Stimulated activated CD8-positive, alpha-beta memory T cell treated with anti-CD3 and anti-CD28 coated beads, Interleukin-7, amount 100 ng/mL, for 4 hours (primary cell): ENCODE data around the gene MRPL1.
A peak's percentile ranks its signal among the peaks of the same experiment; 100 is the strongest.

Experiments used
- DNase-seq, 2 donors: peaks; one replicate each; pipeline ENCODE4 v3.0.0-alpha.2; 2020; ENCODE audit warnings: low read depth in 2 of 2

The MRPL1 gene

DNA sequence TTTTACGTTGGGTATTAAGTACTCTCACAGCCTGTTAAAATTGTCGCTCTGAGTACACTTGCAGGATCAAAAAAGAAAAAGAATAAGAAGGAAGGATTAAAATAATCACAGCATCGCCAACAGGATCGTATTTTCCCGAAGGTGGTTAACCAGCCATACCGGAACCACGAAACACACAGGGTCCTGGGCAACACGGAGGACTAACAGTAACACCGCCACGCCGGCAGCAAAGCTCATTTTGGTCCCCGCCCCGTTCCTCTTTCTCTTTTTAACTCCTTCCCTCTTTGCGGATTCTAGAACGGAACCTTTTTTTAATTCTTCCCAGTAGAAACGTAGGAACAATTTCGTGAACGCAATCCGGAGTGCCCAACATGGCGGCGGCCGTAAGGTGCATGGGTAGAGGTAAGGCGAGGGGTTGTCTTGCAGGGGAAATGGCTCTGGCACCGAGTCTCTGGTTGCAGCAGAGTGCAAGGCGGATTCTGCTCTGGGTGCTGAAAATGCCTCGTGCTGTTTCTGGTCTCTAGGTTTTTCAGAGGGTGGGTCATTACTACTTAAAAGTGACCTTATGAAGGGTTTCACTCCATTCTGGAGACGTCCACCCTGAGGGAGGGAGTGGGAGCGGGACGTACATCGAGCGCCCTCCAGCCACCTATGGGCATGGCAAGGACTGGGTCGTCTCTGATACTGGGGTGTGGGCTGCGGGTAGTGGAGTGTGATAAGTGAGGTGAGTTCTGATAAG lies at the start of gene MRPL1:
Gene MRPL1 (plus strand): TSS at position 353 of the 739 bp plus-strand sequence. CDS start 19 bp downstream, at position 372.
- DNase-seq, result peak; percentile 77 to 88

- DNase-seq, result no peak
Observed at GRCh38 chr4:77815636-77816035, 47.0 kb upstream of the MRPL1 start.

DNA sequence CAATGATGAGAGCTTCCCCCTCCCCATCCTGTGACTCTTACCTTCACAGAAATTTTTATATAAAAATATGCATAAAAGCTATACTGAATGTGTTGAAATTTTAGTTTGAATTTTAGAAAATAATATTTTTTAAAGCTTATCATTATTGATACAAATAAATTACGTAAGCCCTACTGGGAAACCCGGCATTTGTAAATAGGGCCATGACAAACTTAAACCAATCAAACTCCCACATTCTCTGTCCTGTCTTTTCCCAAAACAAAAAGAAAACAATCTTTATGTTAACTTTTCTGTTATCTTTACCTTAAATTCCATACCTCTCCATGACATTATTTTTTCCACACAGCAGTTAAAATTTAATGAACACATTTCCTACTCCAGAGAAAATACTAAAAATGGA lies 46.1 kb upstream of the MRPL1 start:
- DNase-seq, result no peak

DNA sequence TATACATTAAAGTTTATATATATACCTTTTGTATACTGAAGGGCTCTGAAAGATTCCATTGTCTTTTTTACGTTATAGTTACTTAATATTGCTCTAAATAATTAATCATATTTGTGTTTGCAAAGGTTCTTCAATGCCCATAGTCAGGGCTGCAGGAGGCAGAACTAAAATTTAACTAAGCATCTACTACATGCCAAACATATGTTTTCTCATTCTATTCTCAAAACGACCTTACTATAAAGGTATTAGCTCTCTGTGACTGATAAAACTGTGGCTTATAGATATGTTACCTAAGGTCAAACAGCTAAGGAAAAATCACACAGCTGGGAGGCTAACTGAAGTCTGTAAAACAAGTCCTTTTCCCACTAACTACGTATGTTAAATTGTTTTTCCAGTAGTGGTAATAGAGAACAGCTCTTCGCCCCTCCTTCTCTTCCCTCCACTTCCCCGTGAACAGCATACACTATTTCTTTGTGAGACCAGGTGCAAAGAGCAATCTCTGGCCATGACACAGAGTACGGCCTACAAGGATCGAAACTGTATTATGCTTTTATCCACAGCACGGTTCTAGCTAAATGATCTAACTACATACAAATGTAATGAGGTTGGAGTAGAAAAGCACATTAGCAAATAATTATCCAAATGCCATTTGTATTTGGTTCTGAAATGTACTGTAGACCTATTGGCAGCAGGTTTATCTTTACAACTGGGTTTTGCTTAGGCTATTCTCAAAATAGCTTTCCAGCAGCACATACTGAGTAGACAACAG lies 45.1 kb upstream of the MRPL1 start:
- no peak for DNase-seq

- no peak for DNase-seq
Observed at GRCh38 chr4:77818073-77818601, 44.5 kb upstream of the MRPL1 start.

DNA sequence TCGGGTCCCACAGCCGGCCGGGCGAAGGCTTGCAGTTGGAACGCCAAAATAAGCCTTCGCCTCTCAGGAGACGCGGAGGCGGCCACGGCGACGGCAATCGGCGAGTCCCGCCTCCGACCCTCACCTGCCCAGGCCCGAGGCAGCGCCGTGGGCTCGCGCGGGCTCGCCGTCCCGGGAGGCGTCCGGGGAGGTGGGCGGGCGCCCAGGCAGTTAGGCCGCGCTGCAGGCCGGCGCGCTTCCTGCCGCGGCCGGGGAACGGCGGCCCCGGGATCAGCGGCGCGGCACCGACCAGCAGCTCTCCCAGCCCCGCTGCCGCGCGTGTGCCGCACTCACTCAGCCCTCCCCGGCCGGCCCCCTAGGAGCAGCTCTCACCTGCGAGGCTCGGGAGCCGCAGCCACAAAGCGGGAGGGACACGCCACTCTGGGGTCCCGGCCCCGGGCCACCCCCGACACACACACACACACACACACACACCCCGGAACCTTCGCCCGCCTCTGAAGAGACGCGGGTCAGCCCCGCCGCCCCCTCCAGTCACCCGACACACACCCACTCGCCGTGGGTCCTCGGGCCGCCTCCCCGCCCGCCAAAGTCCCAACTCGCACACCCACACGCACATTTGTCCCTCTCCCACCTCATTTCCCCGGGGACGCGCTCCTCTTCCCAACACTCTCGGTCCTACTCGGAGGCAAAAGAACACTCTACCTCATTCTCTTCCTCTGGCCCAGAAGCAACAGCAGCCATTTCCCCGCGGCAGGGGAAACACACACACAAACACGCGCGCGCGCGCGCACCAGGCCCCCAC lies 43.8 kb upstream of the MRPL1 start, which contains the start of gene CNOT6L:
Gene CNOT6L (minus strand): TSS at position 767 of the 802 bp plus-strand sequence. CDS start 60 bp downstream, at position 707.
- DNase-seq, result peak in 1 of 2 donors; percentile 68

DNA sequence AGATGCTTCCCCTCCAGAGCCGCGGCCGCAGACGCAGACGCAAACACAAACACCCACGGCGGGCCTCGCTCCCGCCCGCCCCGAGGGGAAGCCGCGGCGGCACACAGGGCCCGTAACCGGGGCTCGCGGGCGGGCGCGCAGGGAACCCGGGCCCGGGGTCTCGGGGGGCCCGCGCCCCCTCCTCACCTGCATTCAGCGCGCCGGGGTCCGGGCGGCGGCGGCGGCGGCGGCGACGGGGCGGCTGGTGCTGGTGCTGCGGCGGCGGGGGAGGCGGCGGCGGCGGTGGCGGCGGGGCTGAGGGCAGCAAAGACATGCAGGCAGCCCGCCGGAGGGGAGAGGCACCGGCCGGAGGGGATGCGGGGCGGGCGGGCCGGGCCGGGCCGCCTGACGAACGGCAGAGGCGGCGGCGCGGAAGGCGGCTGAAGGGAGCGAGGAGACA lies 43.2 kb upstream of the MRPL1 start:
- DNase-seq, result peak in 1 of 2 donors; percentile 84

DNA sequence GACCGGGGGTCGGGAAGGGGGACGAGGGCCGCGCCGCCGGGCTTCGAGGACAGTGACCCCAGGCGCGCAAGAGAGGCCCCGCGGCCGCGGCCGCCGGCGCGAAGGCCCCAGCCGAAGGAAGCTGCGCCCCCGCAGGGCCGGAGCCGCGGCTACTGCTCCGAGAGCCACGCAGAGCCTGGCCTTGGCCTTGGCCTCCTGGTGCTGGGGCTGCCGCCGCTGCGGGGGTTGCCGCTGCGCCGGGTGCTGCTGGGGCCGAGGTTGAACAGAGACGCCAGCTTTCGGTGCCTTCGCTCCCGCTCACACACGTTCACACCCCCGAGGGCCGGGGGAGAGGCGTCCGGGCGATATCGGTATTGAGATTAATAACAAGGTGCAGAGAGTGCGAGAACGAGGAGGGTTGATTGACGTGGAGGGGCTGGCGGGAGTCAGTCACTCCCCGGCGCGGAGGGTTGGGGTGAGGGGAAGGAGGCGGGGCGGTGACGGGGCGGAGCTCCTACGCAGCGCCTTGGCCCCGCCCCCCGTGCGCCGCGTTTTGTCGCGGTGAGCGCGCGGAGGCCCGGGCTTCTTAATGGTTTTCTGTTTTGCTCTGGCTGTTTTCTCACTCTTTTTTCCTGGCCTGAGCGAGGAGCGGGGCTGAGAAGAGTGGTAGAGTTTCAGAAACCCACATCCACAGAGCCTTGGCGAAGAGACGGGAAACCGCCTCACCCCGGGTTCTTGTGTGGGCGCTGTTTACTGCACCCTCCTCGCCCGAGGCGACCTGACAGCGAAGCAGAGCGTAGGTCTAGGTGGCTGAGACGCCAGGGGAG lies 42.6 kb upstream of the MRPL1 start:
- DNase-seq, result peak; percentile 88 to 91

GRCh38 chr4:77820649-77821561 lies 41.7 kb upstream of the MRPL1 start:
- DNase-seq, result no peak

GRCh38 chr4:77821775-77822174 lies 40.9 kb upstream of the MRPL1 start:
- peak in 1 of 2 donors; percentile 23 for DNase-seq

DNA sequence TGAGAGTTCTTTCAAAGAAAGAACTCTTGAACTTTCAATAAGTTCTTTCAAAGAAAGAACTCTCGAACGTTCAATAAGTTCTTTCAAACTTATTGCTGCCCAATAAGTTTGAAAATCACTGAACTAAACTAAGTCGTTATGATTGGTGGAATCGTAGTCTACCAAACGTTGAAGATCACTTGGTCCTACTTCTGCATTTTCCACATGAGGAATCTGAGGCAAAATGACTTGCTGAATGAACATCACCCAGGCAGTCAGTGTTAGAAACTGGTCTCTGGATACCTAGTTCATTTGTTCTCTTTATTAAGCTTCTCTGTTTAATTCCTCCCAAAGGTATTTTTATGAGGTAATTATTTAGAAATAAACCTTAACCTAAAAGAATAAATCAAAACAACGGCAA lies 36.4 kb upstream of the MRPL1 start:
- no peak for DNase-seq

- DNase-seq, result no peak
Observed at GRCh38 chr4:77827343-77827742, 35.3 kb upstream of the MRPL1 start.

DNA sequence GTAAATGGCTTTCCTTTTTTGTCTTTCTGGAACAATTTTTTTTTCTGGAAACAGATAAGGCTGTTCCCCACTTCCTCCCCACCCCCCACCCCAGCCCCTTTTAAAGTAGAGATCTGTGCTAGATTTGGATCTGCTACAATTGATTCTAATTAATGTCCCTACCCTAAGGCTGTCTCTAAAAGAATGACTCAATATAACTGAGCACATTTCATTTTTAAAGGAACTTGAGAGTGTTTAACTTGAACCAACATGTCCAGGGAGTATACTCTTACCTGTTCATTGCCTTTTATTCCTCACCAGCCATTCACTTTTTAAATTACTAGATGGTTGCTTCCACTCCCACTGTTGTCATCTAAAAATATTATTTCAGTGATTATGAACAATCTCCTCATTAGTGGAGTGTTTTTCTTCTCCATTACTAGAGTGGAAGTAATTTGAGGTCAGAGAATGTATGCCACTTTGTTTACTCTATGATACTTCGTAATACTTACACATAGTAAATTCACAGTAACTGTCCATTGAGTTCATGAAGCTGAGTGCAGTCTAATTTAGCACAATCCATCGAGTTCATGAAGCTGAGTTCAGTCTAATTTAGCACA lies 29.4 kb upstream of the MRPL1 start:
- DNase-seq, result no peak

DNA sequence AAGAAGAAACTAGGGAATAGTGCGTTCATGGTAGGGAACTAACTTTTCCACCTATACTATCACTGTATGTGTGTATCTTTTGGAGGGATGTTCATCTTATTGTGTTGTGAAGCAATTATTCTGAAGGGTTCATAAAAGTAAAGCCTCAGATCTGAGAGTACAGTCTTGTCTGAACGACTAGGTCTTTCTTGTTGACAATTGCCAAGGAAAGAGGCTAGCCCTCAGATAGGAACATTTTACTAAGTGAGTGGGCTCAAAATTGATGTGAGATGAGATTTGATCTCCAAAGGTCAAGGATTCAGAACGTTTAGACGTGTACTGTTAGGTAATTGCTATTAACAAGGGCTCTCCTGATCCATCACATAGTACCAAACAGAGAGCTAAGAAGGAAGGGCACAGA lies 28.2 kb upstream of the MRPL1 start:
- no peak for DNase-seq

DNA sequence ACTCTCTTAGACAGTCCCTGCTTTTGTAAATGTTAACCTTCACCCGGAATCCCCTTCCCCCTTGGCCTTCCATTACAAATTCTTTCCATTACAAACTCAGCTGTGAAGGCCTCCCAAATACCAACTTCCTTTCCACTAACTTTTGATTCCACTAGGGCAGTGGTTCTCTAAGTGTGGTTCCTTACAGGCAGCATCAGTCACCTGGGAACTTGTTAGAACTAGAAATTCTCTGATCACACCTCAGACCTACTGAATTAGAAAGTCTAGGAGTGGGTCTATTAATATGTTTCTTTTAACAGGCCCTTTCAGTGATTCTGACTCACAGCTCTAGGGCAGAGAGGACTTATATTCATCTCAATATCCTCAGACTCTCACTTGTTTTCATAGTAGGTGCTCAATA lies 19.0 kb upstream of the MRPL1 start:
- DNase-seq, result no peak

- no peak for DNase-seq
Observed at GRCh38 chr4:77844363-77844762, 18.3 kb upstream of the MRPL1 start.

- no peak for DNase-seq
Observed at GRCh38 chr4:77845400-77845799, 17.2 kb upstream of the MRPL1 start.

GRCh38 chr4:77845929-77846328 lies 16.7 kb upstream of the MRPL1 start:
- DNase-seq, result no peak

DNA sequence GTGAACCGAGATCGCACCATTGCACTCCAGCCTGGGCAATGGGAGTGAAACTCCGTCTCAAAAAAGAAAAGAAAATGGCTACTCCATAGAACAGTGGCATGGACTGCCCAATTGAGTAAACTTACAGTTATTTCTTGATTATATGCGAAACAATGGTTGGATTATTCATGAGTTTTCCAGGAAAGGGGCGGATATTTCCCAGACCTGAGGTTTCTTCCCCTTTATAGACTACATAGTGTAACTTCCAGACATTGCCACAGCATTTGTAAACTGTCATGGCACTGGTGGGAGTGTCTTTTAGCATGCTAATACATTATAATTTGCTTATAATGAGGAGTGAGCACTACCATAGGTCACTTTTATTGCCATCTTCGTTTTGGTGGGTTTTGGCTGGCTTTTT lies 14.1 kb upstream of the MRPL1 start:
- no peak for DNase-seq
